HG02840 (cell line): Measurements from ENCODE around the gene KIAA0319L.
A peak's percentile ranks its signal among the peaks of the same experiment; 100 is the strongest.

Experiments used
- ATAC-seq: cut with Tn5 transposase; IDR thresholded peaks from one replicate; pipeline ENCODE4 v1.9.1; 2021; ENCODE audit warnings: mild to moderate bottlenecking, moderate library complexity, moderate number of reproducible peaks; ENCODE audit not compliant: unreplicated experiment, low FRiP score

The KIAA0319L gene

GRCh38 chr1:35564037-35564883, 7.1 kb upstream of the KIAA0319L start:
- ATAC-seq: no peak

- ATAC-seq: no peak
Observed at GRCh38 chr1:35563166-35563565, 6.0 kb upstream of the KIAA0319L start.

GRCh38 chr1:35561972-35562680, 4.9 kb upstream of the KIAA0319L start:
- no peak for ATAC-seq

- ATAC-seq: no peak
Observed at GRCh38 chr1:35561297-35561971, 4.2 kb upstream of the KIAA0319L start.

- no peak for ATAC-seq
Observed at GRCh38 chr1:35560256-35561225, 3.3 kb upstream of the KIAA0319L start.

- ATAC-seq: no peak
Observed at GRCh38 chr1:35559317-35559944, 2.2 kb upstream of the KIAA0319L start.

GRCh38 chr1:35558374-35559316, 1.4 kb upstream of the KIAA0319L start:
- ATAC-seq: no peak

- peak; percentile 70 for ATAC-seq
Observed at GRCh38 chr1:35557611-35558373, 589 bp upstream of the KIAA0319L start, which contains the start of gene NCDN. Gene NCDN, plus strand, starts transcription at chr1:35557799. Its CDS starts 392 bp downstream, at chr1:35558191.

- ATAC-seq: no peak
Observed at GRCh38 chr1:35556484-35557117, 602 bp downstream of the KIAA0319L start.

GRCh38 chr1:35555601-35556477, 1.4 kb downstream of the KIAA0319L start:
- no peak for ATAC-seq

GRCh38 chr1:35555212-35555584, 2.0 kb downstream of the KIAA0319L start:
- no peak for ATAC-seq

GRCh38 chr1:35554266-35555211, 2.7 kb downstream of the KIAA0319L start:
- no peak for ATAC-seq

- no peak for ATAC-seq
Observed at GRCh38 chr1:35553851-35554250, 3.4 kb downstream of the KIAA0319L start.

- no peak for ATAC-seq
Observed at GRCh38 chr1:35546614-35547013, 10.6 kb downstream of the KIAA0319L start.

- no peak for ATAC-seq
Observed at GRCh38 chr1:35544976-35545375, 12.2 kb downstream of the KIAA0319L start.
